Fibroblast of lung (primary cell): Measurements from ENCODE around the gene HECTD4. TPM values are rescaled to one million over a fixed set of nuclear protein-coding genes. Genes with fewer than 3 reads are reported as not detected.

Experiments used
- DNase-seq, 2 donors: peaks; one replicate each; pipeline versions ENCODE4 v3.0.0 to v3.0.0-alpha.2; 2010; ENCODE audit warnings: low read depth in 2 of 2
- H2AFZ ChIP-seq: 2 replicates; pipeline ENCODE4 v1.5.1; 2012; ENCODE audit warnings: low read length, control low read depth, inconsistent platforms
- H3K27ac ChIP-seq: 2 replicates; pipeline ENCODE4 v1.5.1; 2011; ENCODE audit warnings: low read length, control low read depth; ENCODE audit not compliant: insufficient read depth
- H3K27me3 ChIP-seq: 2 replicates; pipeline ENCODE4 v1.5.1; 2011; ENCODE audit warnings: mild to moderate bottlenecking, low read length; ENCODE audit not compliant: control insufficient read depth, insufficient read depth
- H3K36me3 ChIP-seq: 2 replicates; pipeline ENCODE4 v1.5.1; 2011; ENCODE audit warnings: low read length; ENCODE audit not compliant: control insufficient read depth, insufficient read depth
- H3K4me1 ChIP-seq: 2 replicates; pipeline ENCODE4 v1.5.1; 2011; ENCODE audit warnings: low read length; ENCODE audit not compliant: control insufficient read depth, insufficient read depth; ENCODE audit errors: extremely low read depth
- H3K4me2 ChIP-seq: 2 replicates; pipeline ENCODE4 v1.5.1; 2011; ENCODE audit warnings: low read length, control low read depth; ENCODE audit not compliant: insufficient read depth; ENCODE audit errors: extremely low read depth
- H3K4me3 ChIP-seq, 4 experiments: fragments of 200-600 bp in 1 of 4; sonication (generic) in 1 of 4; replicated peaks in 1 of 4; 2 replicates each; pipeline ENCODE4 v1.5.1; 2011 to 2016; ENCODE audit warnings: low read length in 4 of 4, low read depth in 3 of 4, mild to moderate bottlenecking in 3 of 4, control low read depth in 2 of 4, inconsistent platforms in 1 of 4, mixed read lengths in 1 of 4; ENCODE audit not compliant: insufficient read depth in 1 of 4; ENCODE audit errors: control extremely low read depth in 1 of 4
- H3K79me2 ChIP-seq: 2 replicates; pipeline ENCODE4 v1.5.1; 2012; ENCODE audit warnings: mild to moderate bottlenecking, low read length, inconsistent platforms; ENCODE audit not compliant: control insufficient read depth, insufficient read depth
- H3K9ac ChIP-seq: 2 replicates; pipeline ENCODE4 v1.5.1; 2011; ENCODE audit warnings: mild to moderate bottlenecking, low read length, control low read depth; ENCODE audit not compliant: insufficient read depth
- H3K9me3 ChIP-seq: 2 replicates; pipeline ENCODE4 v1.5.1; 2012; ENCODE audit warnings: low read depth, low read length; ENCODE audit not compliant: control insufficient read depth, insufficient read depth
- H4K20me1 ChIP-seq: 2 replicates; pipeline ENCODE4 v1.5.1; 2011; ENCODE audit warnings: low read length; ENCODE audit not compliant: control insufficient read depth, insufficient read depth; ENCODE audit errors: extremely low read depth
- CTCF ChIP-seq, 2 donors: IDR thresholded peaks in 1 of 2; conservative IDR thresholded peaks in 1 of 2; 1 replicate in 1 of 2; 2 replicates in 1 of 2; pipeline ENCODE4 v1.5.1; 2011 to 2012; ENCODE audit warnings: low read length in 2 of 2, control low read depth in 1 of 2, inconsistent platforms in 1 of 2, low read depth in 1 of 2, mild to moderate bottlenecking in 1 of 2
- EZH2 ChIP-seq: IDR thresholded peaks from 2 replicates; pipeline ENCODE4 v1.5.1; 2012; ENCODE audit warnings: low read length, control low read depth, mild to moderate bottlenecking; ENCODE audit errors: missing control alignments
- polyA plus RNA-seq, 2 donors: library from polyadenylated mRNA; depleted of rRNA in 1 of 2; stranded (reverse) in 1 of 2; unstranded in 1 of 2; fragments of >200 nt; gene quantifications; 2 replicates each; pipeline ENCODE4 v1.2.1, GENCODE V29; 2011 to 2012; ENCODE audit warnings: missing spikeins in 1 of 2
- total RNA-seq: library from RNA; depleted of rRNA; stranded (reverse); fragments of >200 nt; gene quantifications from 2 replicates; pipeline ENCODE4 v1.2.1, GENCODE V29; 2014

The HECTD4 gene
- total and polyA plus RNA-seq, 2 donors (not counting 1 experiment from before 2014, with no cell fraction given), result 5.1 to 31.7 TPM

- no peak for TF ChIP-seq EZH2
- no peak for DNase-seq
- no peaks in the 10 kb centered on the region for H3K36me3 ChIP-seq
- H3K79me2 ChIP-seq, result peaks cover 8% of the 10 kb centered on the region
- no peak overlapping the region for H3K27ac ChIP-seq
- no peak overlapping the region for H3K4me3 ChIP-seq
- H3K9ac ChIP-seq, result no peak overlapping the region
- no peaks in the 10 kb centered on the region for H3K9me3 ChIP-seq
- no peaks in the 10 kb centered on the region for H3K4me1 ChIP-seq
- H3K4me2 ChIP-seq, result no peak overlapping the region
- H2AFZ ChIP-seq, result no peak overlapping the region
- no peaks in the 10 kb centered on the region for H4K20me1 ChIP-seq
- no peaks in the 10 kb centered on the region for H3K27me3 ChIP-seq
Measured at GRCh38 chr12:112361271-112361670, 21.0 kb downstream of the HECTD4 start.

GRCh38 chr12:112359290-112359689 lies 22.9 kb downstream of the HECTD4 start:
- Histone ChIP-seq H3K79me2 (peaks cover 5% of the 10 kb centered on the region), H3K27ac (no peak overlapping the region), H4K20me1 (no peaks in the 10 kb centered on the region), H3K36me3 (no peaks in the 10 kb centered on the region), H3K9me3 (no peaks in the 10 kb centered on the region), H3K9ac (no peak overlapping the region), H3K4me1 (no peaks in the 10 kb centered on the region), H3K4me2 (no peak overlapping the region), H3K27me3 (no peaks in the 10 kb centered on the region), H3K4me3 (no peak overlapping the region), H2AFZ (no peak overlapping the region)
- DNase-seq, result no peak
- no peak for TF ChIP-seq EZH2
- TF ChIP-seq CTCF (conservative IDR thresholded peaks at IDR 0.05 in 1 of 2, IDR thresholded peaks at IDR 0.05 in 1 of 2; ENCODE audit: low read depth in 1 of 2, low read length in 2 of 2), result no peak

GRCh38 chr12:112357214-112357613 lies 25.0 kb downstream of the HECTD4 start:
- peaks cover 4% of the 10 kb centered on the region for H3K79me2 ChIP-seq
- no peak for DNase-seq

More at GRCh38 chr12:112357214-112357613, 25.0 kb downstream of the HECTD4 start:
- Histone ChIP-seq H4K20me1 (no peaks in the 10 kb centered on the region), H3K36me3 (no peaks in the 10 kb centered on the region), H3K9ac (no peak overlapping the region), H2AFZ (no peak overlapping the region), H3K4me1 (no peaks in the 10 kb centered on the region), H3K4me3 (no peak overlapping the region), H3K27ac (no peak overlapping the region), H3K9me3 (no peaks in the 10 kb centered on the region), H3K27me3 (no peaks in the 10 kb centered on the region), H3K4me2 (no peak overlapping the region)
- TF ChIP-seq CTCF (conservative IDR thresholded peaks at IDR 0.05 in 1 of 2, IDR thresholded peaks at IDR 0.05 in 1 of 2; ENCODE audit: low read depth in 1 of 2, low read length in 2 of 2), result no peak
- TF ChIP-seq EZH2, result no peak
